ENCODE data around the gene SLC35F3.

GRCh38 chr1:234279021-234279420, 374.5 kb downstream of the SLC35F3 start:
- TF ChIP-seq CTCF (IDR thresholded peaks at IDR 0.05; ENCODE audit: low read depth, low read length, missing input control) = no peak
- TF ChIP-seq TAF1 (conservative IDR thresholded peaks at IDR 0.05) = no peak
- TF ChIP-seq FOXA1 (IDR thresholded peaks at IDR 0.05) = no peak
